ENCODE measurements around the gene ZNF45.

Gene ZNF45

GRCh38 chr19:43905897-43906296 lies 29.2 kb downstream of the ZNF45 start:
- TF ChIP-seq CSRNP3 (CRISPR knock-in tag; IDR thresholded peaks at IDR 0.05) (no peak), ZFP30 (CRISPR knock-in tag; IDR thresholded peaks at IDR 0.05) (no peak), RARB (CRISPR knock-in tag; IDR thresholded peaks at IDR 0.05) (no peak), CSDC2 (CRISPR knock-in tag; IDR thresholded peaks at IDR 0.05) (no peak), PPARA (CRISPR knock-in tag; IDR thresholded peaks at IDR 0.05; ENCODE audit: borderline replicate concordance) (no peak), BACH2 (CRISPR knock-in tag; IDR thresholded peaks at IDR 0.05; ENCODE audit: borderline replicate concordance) (no peak), ZNF565 (CRISPR knock-in tag; conservative IDR thresholded peaks at IDR 0.05; ENCODE audit: low read depth) (no peak), POU6F1 (CRISPR knock-in tag; IDR thresholded peaks at IDR 0.05; ENCODE audit: borderline replicate concordance, low read depth) (no peak), ISL1 (CRISPR knock-in tag; IDR thresholded peaks at IDR 0.05) (no peak)
- ATAC-seq: no peak

GRCh38 chr19:43902399-43902798 lies 32.7 kb downstream of the ZNF45 start:
- TF ChIP-seq ZFP30 (CRISPR knock-in tag; IDR thresholded peaks at IDR 0.05) (no peak), PATZ1 (CRISPR knock-in tag; IDR thresholded peaks at IDR 0.05; ENCODE audit: borderline replicate concordance) (no peak), TOX (CRISPR knock-in tag; IDR thresholded peaks at IDR 0.05; ENCODE audit: borderline replicate concordance) (no peak), OSR1 (CRISPR knock-in tag; IDR thresholded peaks at IDR 0.05) (no peak), PPARA (CRISPR knock-in tag; IDR thresholded peaks at IDR 0.05; ENCODE audit: borderline replicate concordance) (no peak), ARNTL (CRISPR knock-in tag; IDR thresholded peaks at IDR 0.05; ENCODE audit: borderline replicate concordance, low read depth) (no peak), ISL1 (CRISPR knock-in tag; IDR thresholded peaks at IDR 0.05) (no peak), POU6F1 (CRISPR knock-in tag; IDR thresholded peaks at IDR 0.05; ENCODE audit: borderline replicate concordance, low read depth) (no peak), SNAI2 (CRISPR knock-in tag; IDR thresholded peaks at IDR 0.05) (no peak), ZNF565 (CRISPR knock-in tag; conservative IDR thresholded peaks at IDR 0.05; ENCODE audit: low read depth) (no peak), ZFP3 (CRISPR knock-in tag; IDR thresholded peaks at IDR 0.05) (no peak), ESRRG (CRISPR knock-in tag; IDR thresholded peaks at IDR 0.05) (no peak), GLIS3 (CRISPR knock-in tag; IDR thresholded peaks at IDR 0.05) (no peak), ZNF8 (CRISPR knock-in tag; IDR thresholded peaks at IDR 0.05) (no peak), BACH2 (CRISPR knock-in tag; IDR thresholded peaks at IDR 0.05; ENCODE audit: borderline replicate concordance) (no peak), CREB5 (CRISPR knock-in tag; IDR thresholded peaks at IDR 0.05; ENCODE audit: low read depth) (no peak), CSDC2 (CRISPR knock-in tag; IDR thresholded peaks at IDR 0.05) (no peak)
- ATAC-seq: no peak

GRCh38 chr19:43901395-43902390 lies 33.4 kb downstream of the ZNF45 start:
- peak; percentile 100 for ATAC-seq
- TF ChIP-seq ZNF8 (CRISPR knock-in tag; IDR thresholded peaks at IDR 0.05) (no peak), ZFP3 (CRISPR knock-in tag; IDR thresholded peaks at IDR 0.05) (no peak), TCF4 (CRISPR knock-in tag; IDR thresholded peaks at IDR 0.05; ENCODE audit: borderline replicate concordance) (no peak), CREB5 (CRISPR knock-in tag; IDR thresholded peaks at IDR 0.05; ENCODE audit: low read depth) (no peak), ARNTL (CRISPR knock-in tag; IDR thresholded peaks at IDR 0.05; ENCODE audit: borderline replicate concordance, low read depth) (no peak), TSHZ2 (CRISPR knock-in tag; IDR thresholded peaks at IDR 0.05) (no peak), ZNF70 (CRISPR knock-in tag; IDR thresholded peaks at IDR 0.05) (no peak), ZNF565 (CRISPR knock-in tag; conservative IDR thresholded peaks at IDR 0.05; ENCODE audit: low read depth) (no peak), ZC3H10 (CRISPR knock-in tag; IDR thresholded peaks at IDR 0.05) (no peak), OSR1 (CRISPR knock-in tag; IDR thresholded peaks at IDR 0.05) (no peak; the same call in 1 of the 2 replicates)
